Omental fat pad (tissue), 4 donors: Measurements from ENCODE around the gene NUTF2. TPM values are rescaled to one million over a fixed set of nuclear protein-coding genes. Genes with fewer than 3 reads are reported as not detected.
"Not testable (repeated sequence)": the region's sequence is repeated elsewhere in the genome, so short reads cannot be mapped to it uniquely, and the experiment has no call there.

Experiments used
- ATAC-seq: fragments of 150-250 bp; one replicate; pipeline ENCODE4 v1.9.1; 2016; ENCODE audit warnings: mild to moderate bottlenecking, moderate library complexity; ENCODE audit not compliant: low FRiP score
- DNase-seq: peaks from one replicate; pipeline ENCODE4 v3.0.0-alpha.2; 2019; ENCODE audit warnings: low spot score
- CTCF ChIP-seq, 3 donors: fragments of 450-650 bp; IDR thresholded peaks; one replicate each; pipeline ENCODE4 v1.5.1; 2016 to 2017; ENCODE audit warnings: antibody characterized with exemption in 3 of 3, mild to moderate bottlenecking in 3 of 3, moderate library complexity in 2 of 3
- total RNA-seq, 4 donors: library from RNA; depleted of rRNA; stranded (reverse); fragments of >200 nt; gene quantifications; one replicate each; pipeline ENCODE4 v1.1.0, GENCODE V29; 2016

Gene NUTF2
- total RNA-seq, 4 donors from 2014 or later: 79.0 to 150 (median 110) TPM

- DNase-seq: no peak
- no peak for ATAC-seq
- no peak for TF ChIP-seq CTCF (IDR thresholded peaks at IDR 0.05)
These were observed 24.2 kb upstream of the NUTF2 start for GRCh38 chr16:67822511-67822910.

GRCh38 chr16:67825119-67825518 is 21.6 kb upstream of the NUTF2 start:
- no peak for ATAC-seq
- no peak for DNase-seq
- no peak for TF ChIP-seq CTCF (IDR thresholded peaks at IDR 0.05)

- ATAC-seq: no peak
- no peak for TF ChIP-seq CTCF (IDR thresholded peaks at IDR 0.05)
These were observed 20.8 kb upstream of the NUTF2 start for GRCh38 chr16:67825906-67826305.

GRCh38 chr16:67828651-67829050 is 18.1 kb upstream of the NUTF2 start:
- no peak for TF ChIP-seq CTCF (IDR thresholded peaks at IDR 0.05)
- DNase-seq (no peak), ATAC-seq (no peak)

More at GRCh38 chr16:67825906-67826305, 20.8 kb upstream of the NUTF2 start:
- DNase-seq: no peak

GRCh38 chr16:67833030-67833414 is 13.7 kb upstream of the NUTF2 start:
- no peak for DNase-seq
- no peak for TF ChIP-seq CTCF (IDR thresholded peaks at IDR 0.05)
- peak; percentile 49 for ATAC-seq

- no peak for TF ChIP-seq CTCF (IDR thresholded peaks at IDR 0.05)
- peak; percentile 91 for ATAC-seq
These were observed 13.1 kb upstream of the NUTF2 start for GRCh38 chr16:67833415-67834241.

GRCh38 chr16:67834242-67834614 is 12.5 kb upstream of the NUTF2 start:
- no peak for ATAC-seq
- DNase-seq: no peak
- TF ChIP-seq CTCF (IDR thresholded peaks at IDR 0.05): no peak

More at GRCh38 chr16:67833415-67834241, 13.1 kb upstream of the NUTF2 start:
- peak; percentile 91 for DNase-seq

GRCh38 chr16:67837190-67837589 is 9.5 kb upstream of the NUTF2 start:
- not testable (repeated sequence) for DNase-seq, ATAC-seq
